Uterus (tissue), 4 donors: ENCODE data around the gene RAB19. TPM values are rescaled to one million over a fixed set of nuclear protein-coding genes. Genes with fewer than 3 reads are reported as not detected.
"Not testable (repeated sequence)": the region's sequence is repeated elsewhere in the genome, so short reads cannot be mapped to it uniquely, and the experiment has no call there.

ENCODE experiments used
- DNase-seq, 2 donors: peaks; one replicate each; pipeline ENCODE4 v3.0.0-alpha.2; 2019 to 2020
- H3K27ac ChIP-seq, 2 donors: fragments of 200-600 bp; sonication (generic); 1 replicate in 1 of 2; 2 replicates in 1 of 2; pipeline ENCODE4 v1.5.1; 2016 to 2018
- H3K27me3 ChIP-seq, 2 donors: fragments of 200-600 bp; sonication (generic); one replicate each; pipeline ENCODE4 v1.5.1; 2018 to 2019; ENCODE audit warnings: control low read depth in 1 of 2
- H3K36me3 ChIP-seq, 2 donors: fragments of 200-600 bp; sonication (generic); one replicate each; pipeline ENCODE4 v1.5.1; 2019; ENCODE audit warnings: control low read depth in 1 of 2
- H3K4me1 ChIP-seq, 2 donors: fragments of 200-600 bp; sonication (generic); one replicate each; pipeline ENCODE4 v1.5.1; 2018 to 2019; ENCODE audit warnings: control low read depth in 1 of 2
- H3K4me3 ChIP-seq, 2 donors: fragments of 200-600 bp; sonication (generic); 1 replicate in 1 of 2; 2 replicates in 1 of 2; pipeline ENCODE4 v1.5.1; 2018 to 2019; ENCODE audit warnings: mild to moderate bottlenecking in 1 of 2
- H3K9me3 ChIP-seq, 2 donors: fragments of 200-600 bp; sonication (generic); one replicate each; pipeline ENCODE4 v1.5.1; 2019; ENCODE audit warnings: control low read depth in 1 of 2
- CTCF ChIP-seq, 4 experiments: fragments of 200-600 bp in 2 of 4; fragments of 450-650 bp in 2 of 4; sonication (generic) in 2 of 4; IDR thresholded peaks; one replicate each; pipeline ENCODE4 v1.5.1; 2016 to 2019; ENCODE audit warnings: antibody characterized with exemption in 4 of 4, mild to moderate bottlenecking in 2 of 4, moderate library complexity in 1 of 4
- POLR2A ChIP-seq, 2 donors: fragments of 450-650 bp; IDR thresholded peaks; one replicate each; pipeline ENCODE4 v1.6.1; 2016; ENCODE audit warnings: antibody characterized with exemption in 2 of 2, mild to moderate bottlenecking in 1 of 2, moderate library complexity in 1 of 2
- intact Hi-C: fragments of 100-400 bp; cut with DNase I; formaldehyde crosslinking; loops from one replicate; pipeline ENCODE4 v1.15.1; 2023; ENCODE audit warnings: low total_unique reads
- total RNA-seq, 4 donors: library from RNA; depleted of rRNA in 3 of 4; stranded (reverse); fragments of >200 nt in 3 of 4; gene quantifications; one replicate each; pipeline versions ENCODE4 v1.1.0 to v1.2.4, GENCODE V29; 2014 to 2023
- donor health status: DM: yes; HTN: yes; CAD: no.

The RAB19 gene
- total RNA-seq, 4 donors from 2014 or later, result not detected

GRCh38 chr7:140453273-140453672 is 49.4 kb downstream of the RAB19 start:
- Histone ChIP-seq H3K9me3 (no peaks in the 10 kb centered on the region), H3K4me1 (no peaks in the 10 kb centered on the region), H3K27ac (no peak overlapping the region), H3K36me3 (no peaks in the 10 kb centered on the region), H3K27me3 (no peaks in the 10 kb centered on the region), H3K4me3 (no peak overlapping the region)
- intact Hi-C loops, result no loop called here
- TF ChIP-seq CTCF (IDR thresholded peaks at IDR 0.05) (no peak), POLR2A (IDR thresholded peaks at IDR 0.05) (no peak)
- DNase-seq, result no peak

- intact Hi-C loops, H3K4me1 ChIP-seq, H3K9me3 ChIP-seq, H3K36me3 ChIP-seq, H3K27ac ChIP-seq, DNase-seq, H3K4me3 ChIP-seq, H3K27me3 ChIP-seq: not testable (repeated sequence)
These were observed 50.2 kb downstream of the RAB19 start for GRCh38 chr7:140453785-140454656.

GRCh38 chr7:140454657-140455015 is 50.8 kb downstream of the RAB19 start:
- Histone ChIP-seq H3K9me3 (no peaks in the 10 kb centered on the region), H3K27ac (no peak overlapping the region), H3K36me3 (no peaks in the 10 kb centered on the region), H3K4me3 (no peak overlapping the region), H3K27me3 (no peaks in the 10 kb centered on the region), H3K4me1 (no peaks in the 10 kb centered on the region)
- no peak for DNase-seq
- intact Hi-C loops, result no loop called here
- TF ChIP-seq POLR2A (IDR thresholded peaks at IDR 0.05) (no peak), CTCF (IDR thresholded peaks at IDR 0.05) (no peak)

GRCh38 chr7:140455743-140456142 is 51.9 kb downstream of the RAB19 start:
- Histone ChIP-seq H3K27me3 (no peaks in the 10 kb centered on the region), H3K4me3 (no peak overlapping the region), H3K9me3 (no peaks in the 10 kb centered on the region), H3K4me1 (no peaks in the 10 kb centered on the region), H3K36me3 (no peaks in the 10 kb centered on the region), H3K27ac (no peak overlapping the region)
- intact Hi-C loops, result no loop called here
- DNase-seq, result no peak
- TF ChIP-seq POLR2A (IDR thresholded peaks at IDR 0.05) (no peak), CTCF (IDR thresholded peaks at IDR 0.05) (no peak)

GRCh38 chr7:140456551-140457051 is 52.7 kb downstream of the RAB19 start:
- intact Hi-C loops, result no loop called here
- H3K4me3 ChIP-seq, result no peak overlapping the region
- no peaks in the 10 kb centered on the region for H3K9me3 ChIP-seq
- H3K27ac ChIP-seq, result no peak overlapping the region
- H3K27me3 ChIP-seq, result no peaks in the 10 kb centered on the region
- no peaks in the 10 kb centered on the region for H3K36me3 ChIP-seq
- H3K4me1 ChIP-seq, result no peaks in the 10 kb centered on the region
- DNase-seq, result no peak
- TF ChIP-seq POLR2A (IDR thresholded peaks at IDR 0.05) (no peak), CTCF (IDR thresholded peaks at IDR 0.05) (no peak)
